SK-N-SH (cell line): ENCODE data around the gene FNDC3B. TPM values are rescaled to one million over a fixed set of nuclear protein-coding genes. Genes with fewer than 3 reads are reported as not detected.

Experiments used
- CTCF ChIA-PET: fragments of 300-600, 350-600 bp; formaldehyde crosslinking; extraction: SDS; loops from one replicate; lab custom pipeline; 2021; lab: Yijun Ruan, JAX
- POLR2A ChIA-PET: fragments of 350-600 bp; sonication (Branson Sonifier 250); formaldehyde crosslinking; extraction: SDS; loops from one replicate; lab custom pipeline; 2020; ENCODE audit warnings: antibody characterized with exemption, inconsistent platforms; lab: Yijun Ruan, JAX
- DNase-seq: peaks from one replicate; pipeline ENCODE4 v3.0.0; 2012
- H2AFZ ChIP-seq: fragments of 200-600 bp; sonication (generic); 2 replicates; pipeline ENCODE4 v1.8.1; 2016; ENCODE audit warnings: antibody characterized with exemption, mild to moderate bottlenecking, low read depth
- H3F3A ChIP-seq: fragments of 200-600 bp; sonication (generic); replicated peaks from 2 replicates; pipeline ENCODE3; 2016; ENCODE audit warnings: antibody characterized with exemption, mild to moderate bottlenecking; ENCODE audit not compliant: insufficient read depth
- H3K27ac ChIP-seq, 2 experiments: fragments of 200-500 bp in 1 of 2; fragments of 200-600 bp in 1 of 2; sonication (Bioruptor generic) in 1 of 2; sonication (generic), shearing (Covaris generic) in 1 of 2; 2 replicates each; pipeline versions ENCODE4 v1.5.1 to v1.6.1; 2014 to 2016; ENCODE audit warnings: low read depth in 2 of 2, inconsistent platforms in 1 of 2, low read length in 1 of 2, mild to moderate bottlenecking in 1 of 2, mixed read lengths in 1 of 2
- H3K27me3 ChIP-seq: fragments of 200-600 bp; sonication (generic), shearing (Covaris generic); 2 replicates; pipeline ENCODE4 v1.6.1; 2016; ENCODE audit warnings: mixed run types; ENCODE audit not compliant: insufficient read depth
- H3K36me3 ChIP-seq, 2 experiments: fragments of 200-500 bp in 1 of 2; fragments of 200-600 bp in 1 of 2; sonication (Bioruptor generic) in 1 of 2; sonication (generic) in 1 of 2; replicated peaks in 1 of 2; 2 replicates each; pipeline versions ENCODE3 to v1.5.1; 2014 to 2016; ENCODE audit warnings: low read length in 1 of 2, mild to moderate bottlenecking in 1 of 2; ENCODE audit not compliant: insufficient read depth in 2 of 2, control insufficient read depth in 1 of 2
- H3K4me1 ChIP-seq, 2 experiments: fragments of 200-500 bp in 1 of 2; fragments of 200-600 bp in 1 of 2; sonication (Bioruptor generic) in 1 of 2; sonication (generic), shearing (Covaris generic) in 1 of 2; 2 replicates each; pipeline versions ENCODE4 v1.5.1 to v1.6.1; 2014 to 2016; ENCODE audit warnings: low read depth in 1 of 2, low read length in 1 of 2, mixed run types in 1 of 2; ENCODE audit not compliant: insufficient read depth in 2 of 2, control insufficient read depth in 1 of 2
- H3K4me2 ChIP-seq: fragments of 200-600 bp; sonication (generic), shearing (Covaris generic); 2 replicates; pipeline ENCODE4 v1.6.1; 2017; ENCODE audit warnings: mixed run types
- H3K4me3 ChIP-seq, 2 experiments: fragments of 200-500 bp in 1 of 2; fragments of 200-600 bp in 1 of 2; sonication (Bioruptor generic) in 1 of 2; sonication (generic), shearing (Covaris generic) in 1 of 2; 2 replicates each; pipeline versions ENCODE4 v1.5.1 to v1.8.1; 2014 to 2016; ENCODE audit warnings: low read depth in 2 of 2, inconsistent platforms in 1 of 2, low read length in 1 of 2, mild to moderate bottlenecking in 1 of 2, mixed read lengths in 1 of 2, moderate library complexity in 1 of 2
- H3K79me2 ChIP-seq: fragments of 200-600 bp; sonication (generic); 2 replicates; pipeline ENCODE4 v1.8.1; 2017; ENCODE audit warnings: mild to moderate bottlenecking; ENCODE audit not compliant: insufficient read depth
- H3K9ac ChIP-seq: fragments of 200-600 bp; sonication (generic); 2 replicates; pipeline ENCODE4 v1.6.1; 2017; ENCODE audit warnings: mixed run types
- H3K9me2 ChIP-seq: fragments of 200-600 bp; sonication (generic); 2 replicates; pipeline ENCODE4 v1.6.1; 2017; ENCODE audit warnings: mixed run types
- H3K9me3 ChIP-seq: fragments of 200-600 bp; sonication (generic); 2 replicates; pipeline ENCODE4 v1.6.1; 2017; ENCODE audit warnings: mixed run types, mild to moderate bottlenecking, moderate library complexity
- H4K20me1 ChIP-seq: fragments of 200-600 bp; sonication (generic); 2 replicates; pipeline ENCODE4 v1.6.1; 2017; ENCODE audit warnings: mild to moderate bottlenecking, mixed run types; ENCODE audit not compliant: insufficient read depth
- CHD2 ChIP-seq: fragments of 150-350 bp; IDR thresholded peaks from 2 replicates; pipeline ENCODE4 v1.6.1; 2018; ENCODE audit warnings: low read length; ENCODE audit not compliant: partially characterized antibody
- GATA2 ChIP-seq: sonication (generic); formaldehyde crosslinking; IDR thresholded peaks from 2 replicates; pipeline ENCODE4 v1.5.0; 2020; ENCODE audit warnings: mild to moderate bottlenecking, missing genetic modification reagents
- MAX ChIP-seq: IDR thresholded peaks from 2 replicates; pipeline ENCODE4 v1.4.0; 2012; ENCODE audit warnings: low read depth
- NFIC ChIP-seq: IDR thresholded peaks from 2 replicates; pipeline ENCODE4 v1.4.0; 2012; ENCODE audit warnings: borderline replicate concordance
- RAD21 ChIP-seq: IDR thresholded peaks from 2 replicates; pipeline ENCODE4 v1.6.1; 2012; ENCODE audit warnings: mild to moderate bottlenecking, low read length
- RXRA ChIP-seq: IDR thresholded peaks from 2 replicates; pipeline ENCODE4 v1.4.0; 2012; ENCODE audit warnings: low read depth, mild to moderate bottlenecking, borderline replicate concordance
- SIN3A ChIP-seq: IDR thresholded peaks from 2 replicates; pipeline ENCODE4 v1.6.1; 2012; ENCODE audit warnings: low read depth, mild to moderate bottlenecking, low read length, moderate library complexity, borderline replicate concordance
- TCF12 ChIP-seq: IDR thresholded peaks from 2 replicates; pipeline ENCODE4 v1.4.0; 2012
- TEAD4 ChIP-seq: IDR thresholded peaks from 2 replicates; pipeline ENCODE4 v1.4.0; 2012; ENCODE audit warnings: mild to moderate bottlenecking, borderline replicate concordance; ENCODE audit not compliant: insufficient read depth
- USF2 ChIP-seq: fragments of 150-350 bp; IDR thresholded peaks from 2 replicates; pipeline ENCODE4 v1.6.1; 2017; ENCODE audit warnings: antibody characterized with exemption, low read length, low read depth, borderline replicate concordance
- WGBS: methylation state at CpG from one replicate; pipeline ENCODE4 v1.1.6; 2017; ENCODE audit warnings: low lambda C conversion rate; 5-methylcytosine and 5-hydroxymethylcytosine counted together
- polyA plus RNA-seq, 3 experiments: library from polyadenylated mRNA; depleted of rRNA; stranded (reverse); fragments of >200 nt; gene quantifications; 2 replicates each; pipeline ENCODE4 v1.2.3, GENCODE V29; 2012

Gene FNDC3B
- polyA plus RNA-seq, 1 of the 3 experiments (the other 2 are of a cell fraction): 10.4 TPM

GRCh38 chr3:172177803-172178316, 138.5 kb downstream of the FNDC3B start (continued):
- TF ChIP-seq SIN3A: no peak
- no peak for TF ChIP-seq NFIC
- TF ChIP-seq, all 33 proteins: peak for 0

- CTCF ChIA-PET: no interaction called here
These were observed 140.5 kb downstream of the FNDC3B start for GRCh38 chr3:172179680-172180399.

GRCh38 chr3:172180473-172180872, 141.1 kb downstream of the FNDC3B start:
- 98% methylated on average over 2 of the region's 2 CpGs for WGBS

More at GRCh38 chr3:172179680-172180399, 140.5 kb downstream of the FNDC3B start:
- Histone ChIP-seq H3K27ac (no peak overlapping the region; a peak in 1 of 4 replicates), H3K4me3 (no peak overlapping the region), H3K9me3 (no peaks in the 10 kb centered on the region), H2AFZ (no peak overlapping the region), H4K20me1 (peaks cover 57% of the 10 kb centered on the region), H3K27me3 (no peaks in the 10 kb centered on the region), H3K9ac (no peak overlapping the region), H3K4me2 (no peak overlapping the region), H3K4me1 (peaks cover 12 to 35% of the 10 kb centered on the region in 2 experiments), H3K36me3 (peaks cover 0 to 10% of the 10 kb centered on the region in 2 experiments), H3K79me2 (peaks cover 100% of the 10 kb centered on the region)
- POLR2A ChIA-PET: no interaction called here
- DNase-seq: no peak
- no peak for TF ChIP-seq CHD2
- TF ChIP-seq, all 33 proteins: peak for 0
- WGBS: 88% methylated on average over 5 of the region's 5 CpGs
- peaks cover 8% of the 10 kb centered on the region for H3F3A ChIP-seq
- no peaks in the 10 kb centered on the region for H3K9me2 ChIP-seq

More at GRCh38 chr3:172180473-172180872, 141.1 kb downstream of the FNDC3B start:
- H3K27ac ChIP-seq: peak overlapping the region in 1 of 2 experiments; percentile 61; a peak in 1 of 4 replicates
- H2AFZ ChIP-seq: no peak overlapping the region
- POLR2A ChIA-PET: interaction anchor here (1.1 kb wide), 1 partner anchor 10 kb away, joined by 3 read pairs; no protein-coding TSS in a partner anchor
- no peaks in the 10 kb centered on the region for H3K9me3 ChIP-seq
- H3K4me1 ChIP-seq: peaks cover 6 to 28% of the 10 kb centered on the region in 2 experiments
- CTCF ChIA-PET: no interaction called here
- no peak overlapping the region for H3K4me2 ChIP-seq
- no peak overlapping the region for H3K9ac ChIP-seq
- peaks cover 99% of the 10 kb centered on the region for H3K79me2 ChIP-seq
- no peak for TF ChIP-seq GATA2 (CRISPR knock-in tag)
- no peak for TF ChIP-seq RAD21
- no peak for TF ChIP-seq TEAD4
- TF ChIP-seq USF2: no peak
- TF ChIP-seq RXRA: no peak
- TF ChIP-seq TCF12: no peak
- TF ChIP-seq MAX: no peak
- H3K36me3 ChIP-seq: peaks cover 0 to 10% of the 10 kb centered on the region in 2 experiments
- H4K20me1 ChIP-seq: peaks cover 60% of the 10 kb centered on the region
- no peak overlapping the region for H3K4me3 ChIP-seq
- DNase-seq: no peak
- H3F3A ChIP-seq: peaks cover 8% of the 10 kb centered on the region
- H3K27me3 ChIP-seq: no peaks in the 10 kb centered on the region
- no peaks in the 10 kb centered on the region for H3K9me2 ChIP-seq
